GM12878 (cell line): ENCODE results near the gene ZNF470. TPM values are rescaled to one million over a fixed set of nuclear protein-coding genes. Genes with fewer than 3 reads are reported as not detected.

Experiments
- ATAC-seq: fragments of 200-7000 bp; cut with Tn5 transposase; 3 replicates; pipeline ENCODE4 v1.9.1; 2020; ENCODE audit warnings: mild to moderate bottlenecking, moderate library complexity
- BruUV-seq: library from RNA; stranded (reverse); fragments of 400-500 nt; replicated peaks from 2 replicates; lab custom pipeline; 2021; lab: Mats Ljungman, UMichigan
- CTCF ChIA-PET: fragments of 300-600 bp; sonication (Branson Sonifier 250); formaldehyde crosslinking; extraction: SDS; loops from one replicate; lab custom pipeline; 2021; ENCODE audit warnings: inconsistent platforms; lab: Yijun Ruan, JAX
- POLR2A ChIA-PET: fragments of 350-600 bp; formaldehyde crosslinking; extraction: SDS; loops from one replicate; lab custom pipeline; 2021; ENCODE audit warnings: inconsistent platforms; lab: Charles Lee
- RAD21 ChIA-PET: fragments of 300-600 bp; sonication (Branson Sonifier 250); formaldehyde crosslinking; loops from one replicate; lab custom pipeline; 2023; ENCODE audit warnings: antibody characterized with exemption; ENCODE audit not compliant: unreplicated experiment; lab: Charles Lee
- SMC1A ChIA-PET: fragments of 300-600 bp; sonication (Branson Sonifier 250); formaldehyde crosslinking; loops from one replicate; lab custom pipeline; 2023; ENCODE audit not compliant: unreplicated experiment, uncharacterized antibody; lab: Charles Lee
- DNase-seq: peaks from one replicate; pipeline ENCODE4 v3.0.0-alpha.2; 2011; ENCODE audit warnings: low read depth, low spot score
- FAIRE-seq: peaks from 3 replicates; lab custom pipeline; 2011; peaks lifted over from hg19 to GRCh38; lab: Jason Lieb, UNC
- H2AFZ ChIP-seq: 2 replicates; pipeline ENCODE4 v1.6.0; 2011; ENCODE audit warnings: low read depth, low read length, control low read depth; ENCODE audit not compliant: control insufficient read depth
- H3K27ac ChIP-seq: 2 replicates; pipeline ENCODE4 v1.5.1; 2011; ENCODE audit warnings: control low read depth; ENCODE audit not compliant: control insufficient read depth, insufficient read depth
- H3K27me3 ChIP-seq, 2 experiments: replicated peaks in 1 of 2; 2 replicates each; pipeline versions ENCODE4 v1.6.0 to v1.6.1; 2011; ENCODE audit warnings: low read length in 1 of 2; ENCODE audit not compliant: control insufficient read depth in 2 of 2, insufficient read depth in 2 of 2
- H3K36me3 ChIP-seq, 2 experiments: 2 replicates each; pipeline ENCODE4 v1.5.1; 2011; ENCODE audit warnings: low read length in 1 of 2; ENCODE audit not compliant: control insufficient read depth in 2 of 2, insufficient read depth in 2 of 2
- H3K4me1 ChIP-seq: 2 replicates; pipeline ENCODE4 v1.6.1; 2011; ENCODE audit warnings: mild to moderate bottlenecking, low read length, moderate library complexity, mixed read lengths; ENCODE audit not compliant: control insufficient read depth, insufficient read depth
- H3K4me2 ChIP-seq: 2 replicates; pipeline ENCODE4 v1.6.0; 2011; ENCODE audit warnings: control low read depth; ENCODE audit not compliant: control insufficient read depth, insufficient read depth
- H3K4me3 ChIP-seq: fragments of 200-600 bp; sonication (generic); 2 replicates; pipeline ENCODE4 v1.5.1; 2016
- H3K79me2 ChIP-seq: 2 replicates; pipeline ENCODE4 v1.6.0; 2011; ENCODE audit warnings: low read length; ENCODE audit not compliant: control insufficient read depth, insufficient read depth
- H3K9ac ChIP-seq: 2 replicates; pipeline ENCODE4 v1.8.0; 2011; ENCODE audit warnings: low read length, control low read depth, mixed read lengths; ENCODE audit not compliant: control insufficient read depth, insufficient read depth
- H3K9me3 ChIP-seq: replicated peaks from 3 replicates; pipeline ENCODE4 v1.5.1; 2011; ENCODE audit warnings: mild to moderate bottlenecking, low read length; ENCODE audit not compliant: control insufficient read depth, insufficient read depth
- H4K20me1 ChIP-seq: 2 replicates; pipeline ENCODE4 v1.6.0; 2011; ENCODE audit not compliant: control insufficient read depth, insufficient read depth
- ASH2L ChIP-seq: fragments of 300-600, 200-600 bp; sonication (generic); IDR thresholded peaks from 2 replicates; pipeline ENCODE4 v1.6.1; 2017; ENCODE audit warnings: low read depth, mild to moderate bottlenecking, borderline replicate concordance
- BACH1 ChIP-seq: fragments of 450-650 bp; IDR thresholded peaks from 2 replicates; pipeline ENCODE4 v1.6.1; 2017; ENCODE audit warnings: mild to moderate bottlenecking, borderline replicate concordance
- CHD4 ChIP-seq: fragments of 200-600 bp; sonication (generic); IDR thresholded peaks from 2 replicates; pipeline ENCODE4 v1.6.1; 2016; ENCODE audit warnings: mild to moderate bottlenecking
- HCFC1 ChIP-seq: fragments of 150-350 bp; IDR thresholded peaks from 2 replicates; pipeline ENCODE4 v1.6.1; 2014; ENCODE audit warnings: low read length
- HDAC2 ChIP-seq: fragments of 200-600 bp; sonication (generic); IDR thresholded peaks from 2 replicates; pipeline ENCODE4 v1.6.1; 2017
- IRF4 ChIP-seq: IDR thresholded peaks from 2 replicates; pipeline ENCODE4 v1.6.1; 2011; ENCODE audit warnings: low read depth, low read length
- KDM1A ChIP-seq: fragments of 200-600 bp; sonication (generic); IDR thresholded peaks from 2 replicates; pipeline ENCODE4 v1.6.1; 2016; ENCODE audit warnings: borderline replicate concordance
- MEF2B ChIP-seq: fragments of 450-650 bp; IDR thresholded peaks from 2 replicates; pipeline ENCODE4 v1.6.1; 2018; ENCODE audit warnings: mild to moderate bottlenecking, moderate library complexity; ENCODE audit not compliant: partially characterized antibody, poor library complexity, severe bottlenecking
- MTA2 ChIP-seq: fragments of 450-650 bp; IDR thresholded peaks from 2 replicates; pipeline ENCODE4 v1.6.1; 2016; ENCODE audit warnings: low read depth, mild to moderate bottlenecking, moderate library complexity
- NBN ChIP-seq: fragments of 450-650 bp; IDR thresholded peaks from 2 replicates; pipeline ENCODE4 v1.6.1; 2016
- NR2F1 ChIP-seq: fragments of 450-650 bp; conservative IDR thresholded peaks from 2 replicates; pipeline ENCODE4 v1.6.1; 2017; ENCODE audit warnings: mild to moderate bottlenecking
- POLR2AphosphoS5 ChIP-seq: IDR thresholded peaks from 2 replicates; pipeline ENCODE4 v1.6.1; 2011; ENCODE audit warnings: mild to moderate bottlenecking, low read length, inconsistent platforms
- RAD21 ChIP-seq: IDR thresholded peaks from 2 replicates; pipeline ENCODE4 v1.6.1; 2011; ENCODE audit warnings: mild to moderate bottlenecking, low read depth, low read length, moderate library complexity; ENCODE audit not compliant: insufficient read depth
- RB1 ChIP-seq: fragments of 450-650 bp; formaldehyde crosslinking; IDR thresholded peaks from 2 replicates; pipeline ENCODE4 v1.6.1; 2017; ENCODE audit warnings: mild to moderate bottlenecking, borderline replicate concordance
- STAT1 ChIP-seq: fragments of 450-650 bp; conservative IDR thresholded peaks from 2 replicates; pipeline ENCODE4 v1.6.1; 2014; ENCODE audit warnings: antibody characterized with exemption, mild to moderate bottlenecking
- YBX1 ChIP-seq: fragments of 450-650 bp; IDR thresholded peaks from 2 replicates; pipeline ENCODE4 v1.6.1; 2016; ENCODE audit warnings: antibody characterized with exemption
- ZNF207 ChIP-seq: fragments of 450-650 bp; IDR thresholded peaks from 2 replicates; pipeline ENCODE4 v1.6.1; 2014; ENCODE audit warnings: antibody characterized with exemption, mild to moderate bottlenecking, borderline replicate concordance
- ZNF687 ChIP-seq: fragments of 450-650 bp; IDR thresholded peaks from 2 replicates; pipeline ENCODE4 v1.6.1; 2017; ENCODE audit warnings: mild to moderate bottlenecking, moderate library complexity
- WGBS: methylation state at CpG from one replicate; pipeline ENCODE4 v1.1.6; 2016; ENCODE audit warnings: low lambda C conversion rate; ENCODE audit not compliant: insufficient replicate concordance, insufficient coverage; ENCODE audit errors: missing lambda C conversion rate; 5-methylcytosine and 5-hydroxymethylcytosine counted together
- in situ Hi-C: fragments of 300-500 bp; cut with MboI; formaldehyde crosslinking; loops from 9 replicates; pipeline ENCODE4 v1.14.3; 2018; ENCODE audit warnings: mixed read lengths
- intact Hi-C: fragments of 100-400 bp; cut with micrococcal nuclease; formaldehyde crosslinking; loops from one replicate; pipeline ENCODE4 v1.14.2; 2022; ENCODE audit not compliant: unreplicated experiment
- polyA plus RNA-seq, 11 experiments: library from polyadenylated mRNA; depleted of rRNA in 4 of 11; unstranded in 6 of 11; stranded (reverse) in 5 of 11; fragments of >200 nt; fragmentation: Nextera tagmentation in 4 of 11; fragmentation: Illumina TruSeq in 1 of 11; extraction: Ambion mirVana in 4 of 11; extraction: Trizol in 1 of 11; gene quantifications; 1 replicate in 1 of 11; 2 replicates in 10 of 11; pipeline versions ENCODE4 v1.2.1 to v1.2.3, GENCODE V29; 2011 to 2016; ENCODE audit warnings: inconsistent platforms in 2 of 11, missing spikeins in 2 of 11, low read depth in 1 of 11
- total RNA-seq, 4 experiments: library from RNA; depleted of rRNA in 3 of 4; stranded (reverse); fragments of >200 nt in 3 of 4; fragmentation: Illumina TruSeq in 1 of 4; extraction: Trizol in 1 of 4; gene quantifications; 2 replicates each; pipeline versions ENCODE4 v1.2.1 to v1.2.3, GENCODE V29; 2013 to 2021
- TF ChIP-seq, protein P1 (sequence below): fragments of 450-650 bp; IDR thresholded peaks from 2 replicates; pipeline ENCODE4 v1.6.1; 2018; ENCODE audit warnings: mild to moderate bottlenecking, low read depth, moderate library complexity; ENCODE audit not compliant: partially characterized antibody

The ZNF470 gene
- total and polyA plus RNA-seq, 10 of the 15 experiments (the other 5 are each of a cell fraction or from before 2014, with no cell fraction given) = 0.16 to 1.4 (median 0.56) TPM

DNA sequence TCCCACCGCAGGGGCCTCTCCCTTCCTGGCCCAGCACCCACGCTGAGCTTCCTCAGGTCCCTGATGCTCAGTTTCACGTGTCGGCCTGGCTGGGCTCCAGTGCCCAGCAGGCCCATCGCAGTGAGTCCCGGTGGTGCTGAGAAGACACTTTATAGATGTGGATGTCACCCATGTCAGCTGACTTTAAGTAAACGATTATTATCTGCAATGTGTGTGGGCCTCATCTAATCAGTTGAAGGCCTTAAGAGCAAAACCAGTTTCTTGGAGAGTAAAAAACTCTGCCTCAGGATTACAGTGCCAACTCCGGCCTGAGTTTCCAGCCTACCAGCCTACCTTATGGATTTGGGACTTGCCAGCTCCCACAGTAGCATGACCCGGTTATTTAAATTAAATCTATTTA is 58.4 kb downstream of the ZNF470 start:
- 84% methylated on average over 9 of the region's 9 CpGs for WGBS
- no peak overlapping the region for H3K4me2 ChIP-seq
- no peak overlapping the region for H2AFZ ChIP-seq
- no peaks in the 10 kb centered on the region for H3K4me1 ChIP-seq
- DNase-seq (no peak), ATAC-seq (no peak), FAIRE-seq (no peak)
- ChIA-PET POLR2A (no interaction called here), SMC1A (no interaction called here), RAD21 (no interaction called here), CTCF (no interaction called here)
- no peaks in the 10 kb centered on the region for H4K20me1 ChIP-seq
- H3K9me3 ChIP-seq = peaks cover 5% of the 10 kb centered on the region; the same call in 1 of the 3 replicates
- BruUV-seq = no TSS peak
- TF ChIP-seq ASH2L = no peak
- TF ChIP-seq MTA2 = no peak
- TF ChIP-seq NBN = no peak
- no peak for TF ChIP-seq ZNF687
- no peak for TF ChIP-seq RB1
- no peak for TF ChIP-seq CHD4
- no peak for TF ChIP-seq RAD21
- no peak for TF ChIP-seq IRF4
- no peak for TF ChIP-seq YBX1
- TF ChIP-seq, protein P1, sequence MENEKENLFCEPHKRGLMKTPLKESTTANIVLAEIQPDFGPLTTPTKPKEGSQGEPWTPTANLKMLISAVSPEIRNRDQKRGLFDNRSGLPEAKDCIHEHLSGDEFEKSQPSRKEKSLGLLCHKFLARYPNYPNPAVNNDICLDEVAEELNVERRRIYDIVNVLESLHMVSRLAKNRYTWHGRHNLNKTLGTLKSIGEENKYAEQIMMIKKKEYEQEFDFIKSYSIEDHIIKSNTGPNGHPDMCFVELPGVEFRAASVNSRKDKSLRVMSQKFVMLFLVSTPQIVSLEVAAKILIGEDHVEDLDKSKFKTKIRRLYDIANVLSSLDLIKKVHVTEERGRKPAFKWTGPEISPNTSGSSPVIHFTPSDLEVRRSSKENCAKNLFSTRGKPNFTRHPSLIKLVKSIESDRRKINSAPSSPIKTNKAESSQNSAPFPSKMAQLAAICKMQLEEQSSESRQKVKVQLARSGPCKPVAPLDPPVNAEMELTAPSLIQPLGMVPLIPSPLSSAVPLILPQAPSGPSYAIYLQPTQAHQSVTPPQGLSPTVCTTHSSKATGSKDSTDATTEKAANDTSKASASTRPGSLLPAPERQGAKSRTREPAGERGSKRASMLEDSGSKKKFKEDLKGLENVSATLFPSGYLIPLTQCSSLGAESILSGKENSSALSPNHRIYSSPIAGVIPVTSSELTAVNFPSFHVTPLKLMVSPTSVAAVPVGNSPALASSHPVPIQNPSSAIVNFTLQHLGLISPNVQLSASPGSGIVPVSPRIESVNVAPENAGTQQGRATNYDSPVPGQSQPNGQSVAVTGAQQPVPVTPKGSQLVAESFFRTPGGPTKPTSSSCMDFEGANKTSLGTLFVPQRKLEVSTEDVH = no peak
- TF ChIP-seq STAT1 = no peak
- no peak for TF ChIP-seq MEF2B
- TF ChIP-seq NR2F1 = no peak
- TF ChIP-seq POLR2AphosphoS5 = no peak
- no peak for TF ChIP-seq BACH1
- TF ChIP-seq HCFC1 = no peak
- TF ChIP-seq ZNF207 = no peak
- TF ChIP-seq KDM1A = no peak
- TF ChIP-seq HDAC2 = no peak
- intact Hi-C loops (no loop called here), in situ Hi-C loops (no loop called here)
- no peaks in the 10 kb centered on the region for H3K79me2 ChIP-seq
- no peak overlapping the region for H3K9ac ChIP-seq
- no peaks in the 10 kb centered on the region; a peak in 1 of 4 replicates for H3K36me3 ChIP-seq
- H3K27me3 ChIP-seq = no peaks in the 10 kb centered on the region
- no peak overlapping the region for H3K27ac ChIP-seq
- no peak overlapping the region for H3K4me3 ChIP-seq
